Cardiac muscle cell (in vitro differentiated cells and primary cell): ENCODE measurements around the gene ITFG1. TPM values are rescaled to one million over a fixed set of nuclear protein-coding genes. Genes with fewer than 3 reads are reported as not detected.

Experiments used
- DNase-seq, 2 donors: peaks; one replicate each; pipeline versions ENCODE4 v3.0.0 to v3.0.0-alpha.2; 2010 to 2017; ENCODE audit warnings: low read depth in 1 of 2, low spot score in 1 of 2
- H3K27ac ChIP-seq: fragments of 200-600 bp; sonication (generic); 2 replicates; pipeline ENCODE4 v1.5.1; 2016
- H3K27me3 ChIP-seq: fragments of 200-600 bp; sonication (generic); 2 replicates; pipeline ENCODE4 v1.6.0; 2016; ENCODE audit warnings: control low read depth
- H3K36me3 ChIP-seq: fragments of 200-600 bp; sonication (generic); 2 replicates; pipeline ENCODE4 v1.5.1; 2016; ENCODE audit warnings: control low read depth
- H3K4me1 ChIP-seq: fragments of 200-600 bp; sonication (generic); 2 replicates; pipeline ENCODE4 v1.8.1; 2017; ENCODE audit warnings: low read depth, mild to moderate bottlenecking, mixed run types
- H3K4me3 ChIP-seq: fragments of 200-600 bp; sonication (generic); 2 replicates; pipeline ENCODE4 v1.5.1; 2016; ENCODE audit warnings: mild to moderate bottlenecking
- H3K9me3 ChIP-seq: fragments of 200-600 bp; sonication (generic); 2 replicates; pipeline ENCODE4 v1.5.1; 2017; ENCODE audit warnings: low read depth, mild to moderate bottlenecking, control low read depth
- polyA plus RNA-seq: library from polyadenylated mRNA; unstranded; fragments of >200 nt; fragmentation: Nextera tagmentation; extraction: Ambion mirVana; gene quantifications from 2 replicates; pipeline ENCODE4 v1.2.1, GENCODE V29; 2016
- total RNA-seq: library from RNA; depleted of rRNA; stranded (reverse); fragments of >200 nt; gene quantifications from 2 replicates; pipeline ENCODE4 v1.2.3, GENCODE V29; 2016
- TF ChIP-seq, protein P1 (sequence below): IDR thresholded peaks from 2 replicates; pipeline ENCODE4 v1.5.1; 2012; ENCODE audit warnings: low read depth, mild to moderate bottlenecking, low read length

ITFG1 gene
- total and polyA plus RNA-seq, 2 experiments from 2014 or later, result 44.5 to 118 TPM

DNA sequence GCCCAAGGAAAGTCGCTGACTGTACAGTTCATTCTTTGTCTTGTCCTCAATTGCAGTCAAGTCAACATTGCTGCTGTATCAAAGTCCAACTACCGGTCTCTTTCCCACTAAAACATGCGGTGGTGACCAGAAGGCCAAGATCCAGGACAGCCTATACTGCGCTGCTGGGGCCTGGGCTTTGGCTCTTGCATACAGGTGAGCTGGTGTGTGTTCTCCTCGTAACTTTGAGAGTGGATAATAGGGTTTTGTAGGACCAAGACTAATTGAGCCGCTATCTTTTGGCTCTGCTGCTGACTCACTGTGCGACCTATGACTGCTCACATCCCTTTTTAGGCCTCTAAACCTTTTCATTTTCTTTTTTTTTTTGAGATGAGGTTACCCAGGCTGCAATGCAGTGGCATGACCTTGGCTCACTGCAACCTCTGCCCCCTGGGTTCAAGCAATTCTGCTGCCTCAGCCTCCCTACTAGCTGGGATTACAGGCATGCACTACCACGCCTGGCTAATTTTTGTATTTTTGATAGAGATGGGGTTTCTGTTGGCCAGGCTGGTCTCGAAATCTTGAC is 38.9 kb upstream of the ITFG1 start:
- Histone ChIP-seq H3K27ac (no peak overlapping the region), H3K4me1 (peaks cover 6% of the 10 kb centered on the region), H3K4me3 (no peak overlapping the region), H3K27me3 (no peaks in the 10 kb centered on the region), H3K36me3 (peaks cover 59% of the 10 kb centered on the region), H3K9me3 (no peaks in the 10 kb centered on the region)
- TF ChIP-seq, protein P1, sequence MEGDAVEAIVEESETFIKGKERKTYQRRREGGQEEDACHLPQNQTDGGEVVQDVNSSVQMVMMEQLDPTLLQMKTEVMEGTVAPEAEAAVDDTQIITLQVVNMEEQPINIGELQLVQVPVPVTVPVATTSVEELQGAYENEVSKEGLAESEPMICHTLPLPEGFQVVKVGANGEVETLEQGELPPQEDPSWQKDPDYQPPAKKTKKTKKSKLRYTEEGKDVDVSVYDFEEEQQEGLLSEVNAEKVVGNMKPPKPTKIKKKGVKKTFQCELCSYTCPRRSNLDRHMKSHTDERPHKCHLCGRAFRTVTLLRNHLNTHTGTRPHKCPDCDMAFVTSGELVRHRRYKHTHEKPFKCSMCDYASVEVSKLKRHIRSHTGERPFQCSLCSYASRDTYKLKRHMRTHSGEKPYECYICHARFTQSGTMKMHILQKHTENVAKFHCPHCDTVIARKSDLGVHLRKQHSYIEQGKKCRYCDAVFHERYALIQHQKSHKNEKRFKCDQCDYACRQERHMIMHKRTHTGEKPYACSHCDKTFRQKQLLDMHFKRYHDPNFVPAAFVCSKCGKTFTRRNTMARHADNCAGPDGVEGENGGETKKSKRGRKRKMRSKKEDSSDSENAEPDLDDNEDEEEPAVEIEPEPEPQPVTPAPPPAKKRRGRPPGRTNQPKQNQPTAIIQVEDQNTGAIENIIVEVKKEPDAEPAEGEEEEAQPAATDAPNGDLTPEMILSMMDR, result no peak
- no peak for DNase-seq

DNA sequence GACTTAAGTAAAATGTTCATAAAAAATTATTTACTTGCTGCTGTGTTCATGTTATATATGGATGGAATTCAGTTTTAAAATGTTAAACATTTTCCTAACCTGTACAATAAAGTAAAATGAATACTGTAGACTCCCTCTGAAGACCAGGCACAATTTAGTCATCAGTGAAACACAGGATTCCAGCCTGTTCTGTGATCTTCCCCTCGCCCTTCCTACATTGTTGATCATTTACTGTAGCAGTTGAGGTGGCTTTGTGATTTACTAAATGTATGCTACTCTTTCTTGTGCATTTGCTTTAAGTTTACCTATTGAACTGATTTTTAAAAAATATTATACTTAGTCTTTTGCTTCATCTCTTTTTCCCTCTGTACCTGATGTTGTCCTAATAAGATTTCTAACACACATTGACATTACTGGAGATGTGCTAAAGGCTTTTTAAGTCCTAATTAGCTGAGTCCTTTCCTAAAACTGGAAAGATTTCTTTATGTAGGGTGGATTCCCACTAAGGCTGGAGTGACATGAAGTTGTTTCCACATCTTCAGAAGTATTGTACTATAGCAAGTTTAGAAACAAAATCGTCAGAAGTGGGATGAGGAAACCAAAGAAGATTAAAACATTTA is 38.3 kb upstream of the ITFG1 start:
- no peak for DNase-seq
- H3K4me1 ChIP-seq, result peaks cover 6% of the 10 kb centered on the region
- peaks cover 54% of the 10 kb centered on the region for H3K36me3 ChIP-seq
- TF ChIP-seq, protein P1, result no peak
- no peak overlapping the region for H3K4me3 ChIP-seq
- no peaks in the 10 kb centered on the region for H3K9me3 ChIP-seq
- no peak overlapping the region for H3K27ac ChIP-seq
- no peaks in the 10 kb centered on the region for H3K27me3 ChIP-seq

DNA sequence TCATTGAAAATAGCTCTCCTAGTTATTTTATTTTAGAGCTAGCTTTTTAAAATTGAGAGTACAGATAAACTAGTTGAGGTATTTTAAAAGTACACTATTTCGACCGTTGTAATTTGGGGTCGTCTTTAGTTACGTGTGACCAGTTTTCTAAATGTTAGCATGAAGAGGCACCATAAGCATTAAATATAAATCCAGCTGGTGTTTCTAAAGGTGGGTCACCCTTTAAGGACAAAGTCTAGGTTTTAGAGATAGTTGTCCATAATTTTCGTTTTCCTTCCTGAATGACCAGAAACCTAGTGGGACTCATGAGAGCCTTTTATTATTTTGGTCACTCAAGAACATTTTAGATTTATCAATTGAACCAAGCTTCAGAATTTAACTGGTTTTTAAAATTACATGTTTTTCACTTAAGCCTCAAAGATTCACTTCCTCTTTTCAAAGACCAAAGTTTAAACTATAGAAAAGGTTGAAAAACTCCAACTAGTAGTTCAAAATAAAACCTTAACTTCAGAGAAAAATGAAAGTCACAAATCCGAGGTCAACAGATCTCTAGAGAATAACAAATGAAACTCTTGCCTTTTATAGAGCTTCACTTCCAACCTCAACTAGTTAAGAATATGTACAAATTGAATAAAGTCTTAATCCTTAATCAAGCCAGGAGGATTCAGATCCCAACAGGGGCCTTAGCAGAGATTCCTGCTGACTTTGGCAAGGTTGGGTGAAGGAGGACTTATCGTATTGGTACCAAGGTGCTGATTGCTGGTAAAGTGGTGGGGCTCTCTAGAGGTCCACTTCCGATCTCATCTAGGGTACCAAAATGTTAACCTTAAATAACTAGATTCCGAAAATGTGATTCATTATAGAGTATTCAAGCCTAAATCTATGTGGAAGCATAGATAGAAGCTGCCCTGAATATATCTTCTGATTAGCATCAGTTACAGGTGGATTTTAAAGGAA is 32.8 kb upstream of the ITFG1 start:
- Histone ChIP-seq H3K4me1 (peaks cover 6% of the 10 kb centered on the region), H3K27me3 (no peaks in the 10 kb centered on the region), H3K27ac (no peak overlapping the region), H3K4me3 (no peak overlapping the region), H3K36me3 (peaks cover 7% of the 10 kb centered on the region), H3K9me3 (no peaks in the 10 kb centered on the region)
- TF ChIP-seq, protein P1, result no peak
- DNase-seq, result no peak

DNA sequence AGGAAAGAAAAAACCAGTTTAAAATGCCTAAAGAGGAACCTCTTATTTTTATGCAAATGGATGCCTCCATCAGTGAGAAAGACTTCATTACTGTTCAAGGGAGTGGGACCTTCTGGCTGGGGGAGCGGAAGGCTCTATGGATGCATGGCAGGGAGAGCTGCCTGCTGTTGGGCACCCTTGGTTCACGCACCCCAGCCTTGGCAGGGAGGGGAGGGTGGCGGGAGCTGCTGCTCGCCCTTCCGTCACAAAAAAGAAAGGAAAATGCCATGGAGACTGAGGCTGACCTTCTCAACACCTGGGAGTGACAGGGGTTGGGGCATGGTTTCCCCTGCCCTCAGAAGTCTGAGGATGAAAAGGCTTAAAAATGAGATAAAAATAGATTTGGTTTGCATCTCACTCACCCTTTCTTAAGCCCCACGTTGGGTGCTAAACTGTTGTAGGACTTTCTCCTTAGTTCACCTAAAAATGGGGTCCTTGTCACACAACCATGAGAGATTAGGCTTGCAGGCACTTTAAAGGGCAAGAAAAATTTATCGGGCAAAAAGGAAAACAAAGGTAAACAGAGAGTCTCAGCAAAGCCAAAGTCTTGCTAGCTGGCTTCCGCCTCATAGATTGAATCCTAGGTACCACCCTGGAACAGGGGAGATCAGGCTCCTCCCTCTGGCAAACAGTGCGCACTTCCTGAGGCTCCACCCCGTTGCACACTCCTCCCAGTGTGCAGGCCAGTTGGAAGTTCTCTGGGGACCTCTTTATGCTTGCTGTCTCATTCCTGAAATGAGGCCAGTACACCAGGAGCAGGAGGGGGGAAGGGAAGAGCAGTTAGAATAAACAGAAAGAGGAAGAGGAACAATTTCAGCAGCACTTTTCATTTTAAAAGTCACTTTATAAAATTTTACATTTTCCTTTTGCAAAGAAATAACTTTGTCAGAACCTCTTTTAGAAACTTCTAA is 31.8 kb upstream of the ITFG1 start:
- H3K9me3 ChIP-seq, result no peaks in the 10 kb centered on the region
- no peaks in the 10 kb centered on the region for H3K27me3 ChIP-seq
- TF ChIP-seq, protein P1, result no peak
- no peak overlapping the region for H3K27ac ChIP-seq
- DNase-seq, result peak in 1 of 2 donors; percentile 74
- H3K4me1 ChIP-seq, result peaks cover 6% of the 10 kb centered on the region
- H3K4me3 ChIP-seq, result no peak overlapping the region
- peaks cover 2% of the 10 kb centered on the region for H3K36me3 ChIP-seq

DNA sequence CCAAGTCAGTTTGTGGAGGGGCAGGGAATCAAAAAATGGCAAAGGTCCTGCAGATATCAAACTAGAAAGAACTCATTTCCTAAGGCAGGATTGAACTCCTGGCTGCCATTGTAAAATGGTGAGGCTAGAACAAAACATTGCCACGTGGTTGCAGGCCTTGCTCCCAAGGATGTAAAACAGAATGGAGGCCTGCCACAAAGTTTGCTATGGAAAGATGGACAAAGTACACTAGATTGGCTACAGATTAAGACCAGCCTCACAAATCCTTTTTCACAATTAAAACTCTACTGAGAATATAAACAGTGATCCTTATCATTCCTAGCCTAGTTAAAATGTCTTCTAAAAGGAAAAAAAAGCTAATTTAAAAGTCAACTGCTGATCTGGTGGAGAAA is 31.2 kb upstream of the ITFG1 start:
- TF ChIP-seq, protein P1, result no peak
- Histone ChIP-seq H3K4me3 (no peak overlapping the region), H3K9me3 (no peaks in the 10 kb centered on the region), H3K27ac (no peak overlapping the region), H3K4me1 (peaks cover 6% of the 10 kb centered on the region), H3K27me3 (no peaks in the 10 kb centered on the region), H3K36me3 (no peaks in the 10 kb centered on the region)
- DNase-seq, result no peak
